Measurements from ENCODE around the gene GRK2. TPM values are rescaled to one million over a fixed set of nuclear protein-coding genes. Genes with fewer than 3 reads are reported as not detected.

The GRK2 gene
- total and polyA plus RNA-seq, 2 of the 13 experiments (the other 11 are each of a cell fraction or from before 2014, with no cell fraction given): 31.3 to 42.4 TPM

DNA sequence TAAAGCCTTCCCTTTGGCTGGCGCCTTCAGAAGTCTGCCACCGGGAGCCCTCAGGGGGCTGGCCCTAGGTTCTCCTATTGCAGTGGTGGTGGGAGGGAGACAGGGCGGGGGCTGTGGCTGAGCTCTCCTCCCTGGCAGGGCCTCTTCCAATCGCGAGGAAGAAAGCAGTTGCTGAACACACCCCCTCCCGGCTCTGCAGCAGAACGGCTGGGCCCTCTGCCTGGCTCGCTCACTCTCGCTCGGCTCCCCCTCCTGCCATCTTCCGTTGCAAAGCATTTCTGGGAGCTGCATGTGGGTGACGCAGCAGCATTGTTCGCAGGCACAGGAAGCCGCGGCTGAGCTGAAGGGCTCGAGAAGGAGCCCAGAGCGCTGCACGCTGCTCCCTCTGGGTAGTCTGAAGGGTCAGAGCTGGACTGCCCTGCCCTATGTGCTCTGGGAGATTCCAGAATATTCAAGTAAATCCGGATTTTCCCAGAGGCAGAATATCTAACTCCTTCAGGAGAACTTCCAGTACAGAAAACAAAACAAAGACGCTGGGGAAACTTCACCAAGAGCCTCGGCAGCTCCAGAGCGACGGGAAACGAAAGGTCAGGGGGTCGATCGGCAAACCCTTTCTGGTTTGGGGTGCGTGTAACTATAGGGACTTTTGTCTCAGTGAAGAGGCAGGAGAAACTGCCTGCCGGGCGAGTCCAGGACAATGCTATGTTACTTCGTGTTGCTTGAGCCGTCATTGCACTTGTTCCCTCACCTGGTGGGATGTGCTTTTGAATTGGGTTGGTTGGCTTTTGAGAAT lies 26.3 kb upstream of the GRK2 start (continued):
- TF ChIP-seq, protein P1, sequence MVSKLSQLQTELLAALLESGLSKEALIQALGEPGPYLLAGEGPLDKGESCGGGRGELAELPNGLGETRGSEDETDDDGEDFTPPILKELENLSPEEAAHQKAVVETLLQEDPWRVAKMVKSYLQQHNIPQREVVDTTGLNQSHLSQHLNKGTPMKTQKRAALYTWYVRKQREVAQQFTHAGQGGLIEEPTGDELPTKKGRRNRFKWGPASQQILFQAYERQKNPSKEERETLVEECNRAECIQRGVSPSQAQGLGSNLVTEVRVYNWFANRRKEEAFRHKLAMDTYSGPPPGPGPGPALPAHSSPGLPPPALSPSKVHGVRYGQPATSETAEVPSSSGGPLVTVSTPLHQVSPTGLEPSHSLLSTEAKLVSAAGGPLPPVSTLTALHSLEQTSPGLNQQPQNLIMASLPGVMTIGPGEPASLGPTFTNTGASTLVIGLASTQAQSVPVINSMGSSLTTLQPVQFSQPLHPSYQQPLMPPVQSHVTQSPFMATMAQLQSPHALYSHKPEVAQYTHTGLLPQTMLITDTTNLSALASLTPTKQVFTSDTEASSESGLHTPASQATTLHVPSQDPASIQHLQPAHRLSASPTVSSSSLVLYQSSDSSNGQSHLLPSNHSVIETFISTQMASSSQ (IDR thresholded peaks at IDR 0.05; ENCODE audit: low read depth): no peak
- TF ChIP-seq, protein P1 (CRISPR knock-in tag; IDR thresholded peaks at IDR 0.05; ENCODE audit: borderline replicate concordance): no peak; the same call in 1 of the 2 replicates
- TF ChIP-seq CREM (IDR thresholded peaks at IDR 0.05) (peak; percentile 61; the same call in 1 of the 2 replicates), CREM (CRISPR knock-in tag; IDR thresholded peaks at IDR 0.05) (no peak), ERF (CRISPR knock-in tag; IDR thresholded peaks at IDR 0.05) (peak; percentile 98), MAFF (IDR thresholded peaks at IDR 0.05; ENCODE audit: low read depth, low read length) (peak; percentile 32; the same call in 1 of the 2 replicates), ONECUT2 (CRISPR knock-in tag; IDR thresholded peaks at IDR 0.05) (no peak), HMG20A (CRISPR knock-in tag; IDR thresholded peaks at IDR 0.05; ENCODE audit: borderline replicate concordance) (peak; percentile 43; the same call in 1 of the 2 replicates), RFXAP (CRISPR knock-in tag; IDR thresholded peaks at IDR 0.05; ENCODE audit: borderline replicate concordance) (peak; percentile 66; the same call in 1 of the 2 replicates), MYC (CRISPR knock-in tag; IDR thresholded peaks at IDR 0.05; ENCODE audit: borderline replicate concordance) (peak; percentile 94), NR2C2 (CRISPR knock-in tag; IDR thresholded peaks at IDR 0.05; ENCODE audit: borderline replicate concordance) (peak; percentile 30; the same call in 1 of the 2 replicates), ZNF720 (CRISPR knock-in tag; IDR thresholded peaks at IDR 0.05) (no peak)
- TF ChIP-seq, protein P2, sequence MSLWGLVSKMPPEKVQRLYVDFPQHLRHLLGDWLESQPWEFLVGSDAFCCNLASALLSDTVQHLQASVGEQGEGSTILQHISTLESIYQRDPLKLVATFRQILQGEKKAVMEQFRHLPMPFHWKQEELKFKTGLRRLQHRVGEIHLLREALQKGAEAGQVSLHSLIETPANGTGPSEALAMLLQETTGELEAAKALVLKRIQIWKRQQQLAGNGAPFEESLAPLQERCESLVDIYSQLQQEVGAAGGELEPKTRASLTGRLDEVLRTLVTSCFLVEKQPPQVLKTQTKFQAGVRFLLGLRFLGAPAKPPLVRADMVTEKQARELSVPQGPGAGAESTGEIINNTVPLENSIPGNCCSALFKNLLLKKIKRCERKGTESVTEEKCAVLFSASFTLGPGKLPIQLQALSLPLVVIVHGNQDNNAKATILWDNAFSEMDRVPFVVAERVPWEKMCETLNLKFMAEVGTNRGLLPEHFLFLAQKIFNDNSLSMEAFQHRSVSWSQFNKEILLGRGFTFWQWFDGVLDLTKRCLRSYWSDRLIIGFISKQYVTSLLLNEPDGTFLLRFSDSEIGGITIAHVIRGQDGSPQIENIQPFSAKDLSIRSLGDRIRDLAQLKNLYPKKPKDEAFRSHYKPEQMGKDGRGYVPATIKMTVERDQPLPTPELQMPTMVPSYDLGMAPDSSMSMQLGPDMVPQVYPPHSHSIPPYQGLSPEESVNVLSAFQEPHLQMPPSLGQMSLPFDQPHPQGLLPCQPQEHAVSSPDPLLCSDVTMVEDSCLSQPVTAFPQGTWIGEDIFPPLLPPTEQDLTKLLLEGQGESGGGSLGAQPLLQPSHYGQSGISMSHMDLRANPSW (CRISPR knock-in tag; IDR thresholded peaks at IDR 0.05; ENCODE audit: borderline replicate concordance): no peak
- TF ChIP-seq, protein P3, sequence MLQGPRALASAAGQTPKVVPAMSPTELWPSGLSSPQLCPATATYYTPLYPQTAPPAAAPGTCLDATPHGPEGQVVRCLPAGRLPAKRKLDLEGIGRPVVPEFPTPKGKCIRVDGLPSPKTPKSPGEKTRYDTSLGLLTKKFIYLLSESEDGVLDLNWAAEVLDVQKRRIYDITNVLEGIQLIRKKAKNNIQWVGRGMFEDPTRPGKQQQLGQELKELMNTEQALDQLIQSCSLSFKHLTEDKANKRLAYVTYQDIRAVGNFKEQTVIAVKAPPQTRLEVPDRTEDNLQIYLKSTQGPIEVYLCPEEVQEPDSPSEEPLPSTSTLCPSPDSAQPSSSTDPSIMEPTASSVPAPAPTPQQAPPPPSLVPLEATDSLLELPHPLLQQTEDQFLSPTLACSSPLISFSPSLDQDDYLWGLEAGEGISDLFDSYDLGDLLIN (CRISPR knock-in tag; IDR thresholded peaks at IDR 0.05; ENCODE audit: borderline replicate concordance): no peak
- TF ChIP-seq, protein P4, sequence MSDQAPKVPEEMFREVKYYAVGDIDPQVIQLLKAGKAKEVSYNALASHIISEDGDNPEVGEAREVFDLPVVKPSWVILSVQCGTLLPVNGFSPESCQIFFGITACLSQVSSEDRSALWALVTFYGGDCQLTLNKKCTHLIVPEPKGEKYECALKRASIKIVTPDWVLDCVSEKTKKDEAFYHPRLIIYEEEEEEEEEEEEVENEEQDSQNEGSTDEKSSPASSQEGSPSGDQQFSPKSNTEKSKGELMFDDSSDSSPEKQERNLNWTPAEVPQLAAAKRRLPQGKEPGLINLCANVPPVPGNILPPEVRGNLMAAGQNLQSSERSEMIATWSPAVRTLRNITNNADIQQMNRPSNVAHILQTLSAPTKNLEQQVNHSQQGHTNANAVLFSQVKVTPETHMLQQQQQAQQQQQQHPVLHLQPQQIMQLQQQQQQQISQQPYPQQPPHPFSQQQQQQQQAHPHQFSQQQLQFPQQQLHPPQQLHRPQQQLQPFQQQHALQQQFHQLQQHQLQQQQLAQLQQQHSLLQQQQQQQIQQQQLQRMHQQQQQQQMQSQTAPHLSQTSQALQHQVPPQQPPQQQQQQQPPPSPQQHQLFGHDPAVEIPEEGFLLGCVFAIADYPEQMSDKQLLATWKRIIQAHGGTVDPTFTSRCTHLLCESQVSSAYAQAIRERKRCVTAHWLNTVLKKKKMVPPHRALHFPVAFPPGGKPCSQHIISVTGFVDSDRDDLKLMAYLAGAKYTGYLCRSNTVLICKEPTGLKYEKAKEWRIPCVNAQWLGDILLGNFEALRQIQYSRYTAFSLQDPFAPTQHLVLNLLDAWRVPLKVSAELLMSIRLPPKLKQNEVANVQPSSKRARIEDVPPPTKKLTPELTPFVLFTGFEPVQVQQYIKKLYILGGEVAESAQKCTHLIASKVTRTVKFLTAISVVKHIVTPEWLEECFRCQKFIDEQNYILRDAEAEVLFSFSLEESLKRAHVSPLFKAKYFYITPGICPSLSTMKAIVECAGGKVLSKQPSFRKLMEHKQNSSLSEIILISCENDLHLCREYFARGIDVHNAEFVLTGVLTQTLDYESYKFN (CRISPR knock-in tag; conservative IDR thresholded peaks at IDR 0.05): peak; percentile 28
- TF ChIP-seq, protein P5, sequence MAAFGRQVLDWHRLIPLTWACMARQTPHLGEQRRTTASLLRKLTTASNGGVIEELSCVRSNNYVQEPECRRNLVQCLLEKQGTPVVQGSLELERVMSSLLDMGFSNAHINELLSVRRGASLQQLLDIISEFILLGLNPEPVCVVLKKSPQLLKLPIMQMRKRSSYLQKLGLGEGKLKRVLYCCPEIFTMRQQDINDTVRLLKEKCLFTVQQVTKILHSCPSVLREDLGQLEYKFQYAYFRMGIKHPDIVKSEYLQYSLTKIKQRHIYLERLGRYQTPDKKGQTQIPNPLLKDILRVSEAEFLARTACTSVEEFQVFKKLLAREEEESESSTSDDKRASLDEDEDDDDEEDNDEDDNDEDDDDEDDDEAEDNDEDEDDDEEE (CRISPR knock-in tag; IDR thresholded peaks at IDR 0.05): no peak

Measured in HepG2 (cell line).